Measurements from ENCODE around the gene KCTD3.

The KCTD3 gene

DNA sequence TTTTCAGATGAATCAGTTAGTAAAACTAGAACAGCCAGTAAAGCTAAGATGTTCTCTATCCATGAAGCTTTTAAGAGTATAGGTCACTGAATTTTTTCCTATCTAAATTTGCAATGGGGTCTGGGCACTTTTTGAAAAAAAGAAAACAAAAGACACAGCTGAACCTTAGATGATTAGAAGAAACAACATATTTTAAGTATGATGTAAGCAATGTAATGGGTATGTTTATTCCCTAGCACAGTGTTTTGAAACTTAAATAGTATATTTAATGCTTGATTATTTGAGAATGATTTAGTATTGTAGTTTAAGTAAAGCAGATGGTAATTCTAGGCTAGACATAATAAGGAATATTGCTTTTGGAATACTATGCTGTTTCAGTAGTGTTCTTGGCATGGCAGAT is 36.2 kb downstream of the KCTD3 start:
- Histone ChIP-seq H3K4me3 (replicated peaks; ENCODE audit: insufficient read depth, low read length) (no peak overlapping the region), H3K27ac (replicated peaks) (no peak overlapping the region), H3K27me3 (ENCODE audit: insufficient read depth, poor library complexity, severe bottlenecking) (no peaks in the 10 kb centered on the region)
- no peak for DNase-seq (ENCODE audit: low read depth in 1 of 2, low spot score in 1 of 2)
- TF ChIP-seq SPI1 (IDR thresholded peaks at IDR 0.05; ENCODE audit: borderline replicate concordance, low read depth) (no peak), REST (IDR thresholded peaks at IDR 0.05; ENCODE audit: insufficient replicate concordance, low read depth) (no peak), POLR2AphosphoS5 (IDR thresholded peaks at IDR 0.05; ENCODE audit: low read depth) (no peak)

DNA sequence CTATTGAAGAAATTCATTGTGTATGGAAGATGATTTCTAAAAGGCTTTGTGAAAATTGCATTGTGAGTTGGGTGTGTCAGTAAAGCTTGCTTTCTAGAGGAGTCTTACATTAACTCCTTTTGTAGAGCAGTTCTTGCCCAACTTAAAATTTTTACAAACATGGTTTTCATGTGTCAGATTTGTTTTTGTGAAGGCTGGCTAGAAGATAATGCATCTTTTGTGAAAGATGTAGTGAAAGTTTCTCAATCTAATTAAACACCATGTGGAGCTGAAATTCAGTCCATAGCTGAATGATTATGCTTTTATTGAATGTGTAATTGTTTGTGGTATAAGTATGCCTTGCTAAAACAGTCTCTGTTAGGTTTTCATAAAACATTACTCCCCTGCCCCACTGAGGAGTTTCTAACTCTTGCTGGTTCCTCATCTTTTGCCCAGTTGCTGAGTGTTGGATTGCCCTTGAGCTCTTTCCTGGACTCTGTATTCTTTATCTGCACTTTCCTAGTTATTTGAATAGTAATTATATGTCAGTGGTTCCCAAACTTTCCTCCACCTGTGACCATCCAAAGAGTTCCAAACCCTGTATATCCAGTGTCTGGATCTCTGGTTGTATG is 38.0 kb downstream of the KCTD3 start:
- DNase-seq (ENCODE audit: low read depth in 1 of 2, low spot score in 1 of 2), result no peak
- TF ChIP-seq GABPA (IDR thresholded peaks at IDR 0.05; ENCODE audit: low read depth), result no peak
- no peak for TF ChIP-seq SPI1 (IDR thresholded peaks at IDR 0.05; ENCODE audit: borderline replicate concordance, low read depth)
- no peak for TF ChIP-seq POLR2AphosphoS5 (IDR thresholded peaks at IDR 0.05; ENCODE audit: low read depth)
- no peak for TF ChIP-seq REST (IDR thresholded peaks at IDR 0.05; ENCODE audit: insufficient replicate concordance, low read depth)
- TF ChIP-seq CTCF (IDR thresholded peaks at IDR 0.05; ENCODE audit: insufficient read depth, low read length), result no peak
- H3K27ac ChIP-seq (replicated peaks), result no peak overlapping the region

DNA sequence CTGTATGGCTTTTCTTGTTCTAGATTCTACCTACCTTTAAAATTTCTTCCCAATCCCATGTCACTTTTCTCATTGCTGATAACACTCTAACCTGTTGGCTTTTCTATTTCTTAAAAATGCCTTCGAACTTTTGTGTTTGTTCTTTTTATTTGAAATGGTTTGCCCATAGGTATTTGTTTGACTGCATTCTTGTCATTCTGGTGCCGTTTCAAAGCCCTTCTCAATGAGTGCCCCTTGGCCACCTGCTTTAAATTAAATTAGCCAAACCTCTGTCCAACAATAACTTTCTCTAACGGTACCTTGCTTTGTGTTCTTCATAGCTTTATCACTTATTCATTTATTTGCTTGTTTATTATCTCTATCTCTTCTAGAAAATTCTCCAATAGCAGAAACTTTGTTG is 38.9 kb downstream of the KCTD3 start:
- H3K27ac ChIP-seq (replicated peaks), result no peak overlapping the region
- no peak overlapping the region for H3K4me3 ChIP-seq (replicated peaks; ENCODE audit: insufficient read depth, low read length)
- no peaks in the 10 kb centered on the region for H3K27me3 ChIP-seq (ENCODE audit: insufficient read depth, poor library complexity, severe bottlenecking)
- TF ChIP-seq POLR2AphosphoS5 (IDR thresholded peaks at IDR 0.05; ENCODE audit: low read depth), result no peak
- no peak for TF ChIP-seq SPI1 (IDR thresholded peaks at IDR 0.05; ENCODE audit: borderline replicate concordance, low read depth)
- TF ChIP-seq CTCF (IDR thresholded peaks at IDR 0.05; ENCODE audit: insufficient read depth, low read length), result no peak
- TF ChIP-seq GABPA (IDR thresholded peaks at IDR 0.05; ENCODE audit: low read depth), result no peak
- no peak for TF ChIP-seq REST (IDR thresholded peaks at IDR 0.05; ENCODE audit: insufficient replicate concordance, low read depth)
- DNase-seq (ENCODE audit: low read depth in 1 of 2, low spot score in 1 of 2), result no peak

More for the DNA sequence above, 38.0 kb downstream of the KCTD3 start:
- no peaks in the 10 kb centered on the region for H3K27me3 ChIP-seq (ENCODE audit: insufficient read depth, poor library complexity, severe bottlenecking)
- no peak overlapping the region for H3K4me3 ChIP-seq (replicated peaks; ENCODE audit: insufficient read depth, low read length)

Measured in HL-60 (cell line).